Thyroid gland (tissue), 4 donors: ENCODE results near the gene RNF34. TPM values are rescaled to one million over a fixed set of nuclear protein-coding genes. Genes with fewer than 3 reads are reported as not detected.

ENCODE experiments used
- DNase-seq, 2 donors: peaks; one replicate each; pipeline ENCODE4 v3.0.0-alpha.2; 2019
- H3K27ac ChIP-seq, 3 donors: fragments of 200-600 bp; sonication (generic); 1 replicate in 2 of 3; 2 replicates in 1 of 3; pipeline ENCODE4 v1.5.1; 2016 to 2019; ENCODE audit warnings: mild to moderate bottlenecking in 1 of 3, moderate library complexity in 1 of 3
- H3K27me3 ChIP-seq: fragments of 200-600 bp; sonication (generic); one replicate; pipeline ENCODE4 v1.5.1; 2019
- H3K36me3 ChIP-seq, 2 donors: fragments of 200-600 bp; sonication (generic); one replicate each; pipeline ENCODE4 v1.5.1; 2016 to 2019
- H3K4me1 ChIP-seq, 2 donors: fragments of 200-600 bp; sonication (generic); one replicate each; pipeline ENCODE4 v1.5.1; 2017 to 2019
- H3K4me3 ChIP-seq, 3 donors: fragments of 200-600 bp; sonication (generic); replicated peaks in 1 of 3; 1 replicate in 2 of 3; 2 replicates in 1 of 3; pipeline ENCODE4 v1.5.1; 2016; ENCODE audit warnings: mild to moderate bottlenecking in 1 of 3
- H3K9me3 ChIP-seq: fragments of 200-600 bp; sonication (generic); one replicate; pipeline ENCODE4 v1.5.1; 2017
- CTCF ChIP-seq, 6 experiments: fragments of 200-600 bp in 3 of 6; fragments of 450-650 bp in 3 of 6; sonication (generic) in 3 of 6; IDR thresholded peaks; one replicate each; pipeline ENCODE4 v1.5.1; 2016 to 2019; ENCODE audit warnings: antibody characterized with exemption in 6 of 6, mild to moderate bottlenecking in 2 of 6, inconsistent platforms in 1 of 6, moderate library complexity in 1 of 6
- POLR2A ChIP-seq, 2 donors: fragments of 450-650 bp; IDR thresholded peaks; one replicate each; pipeline ENCODE4 v1.6.1; 2017; ENCODE audit warnings: antibody characterized with exemption in 2 of 2, mild to moderate bottlenecking in 2 of 2, moderate library complexity in 1 of 2
- WGBS, 2 donors: methylation state at CpG; one replicate each; pipeline ENCODE4 v1.1.5; 2017; 5-methylcytosine and 5-hydroxymethylcytosine counted together
- intact Hi-C: fragments of 100-400 bp; cut with DNase I; formaldehyde crosslinking; loops from one replicate; pipeline ENCODE4 v1.15.1; 2023
- total RNA-seq, 4 donors: library from RNA; depleted of rRNA; stranded (reverse); fragments of >200 nt; gene quantifications; one replicate each; pipeline ENCODE4 v1.2.3, GENCODE V29; 2016

The RNF34 gene
- total RNA-seq, 4 donors from 2014 or later: 38.7 to 64.0 (median 55.4) TPM

- Histone ChIP-seq H3K9me3 (no peaks in the 10 kb centered on the region), H3K36me3 (no peaks in the 10 kb centered on the region), H3K4me3 (no peak overlapping the region), H3K27ac (no peak overlapping the region), H3K27me3 (no peaks in the 10 kb centered on the region), H3K4me1 (peaks cover 7 to 11% of the 10 kb centered on the region in 2 donors)
- peak; percentile 53 to 60 for DNase-seq
- no peak for TF ChIP-seq POLR2A (IDR thresholded peaks at IDR 0.05)
- no peak for TF ChIP-seq CTCF (IDR thresholded peaks at IDR 0.05)
- 62 to 70% methylated on average over 16 of the region's 16 CpGs for WGBS, 2 donors
- intact Hi-C loops: no loop called here
Observed at GRCh38 chr12:121448771-121449315, 48.9 kb downstream of the RNF34 start.

- Histone ChIP-seq H3K36me3 (no peaks in the 10 kb centered on the region), H3K4me3 (no peak overlapping the region), H3K4me1 (peaks cover 7 to 11% of the 10 kb centered on the region in 2 donors), H3K27ac (no peak overlapping the region), H3K9me3 (no peaks in the 10 kb centered on the region), H3K27me3 (no peaks in the 10 kb centered on the region)
- intact Hi-C loops: no loop called here
- TF ChIP-seq POLR2A (IDR thresholded peaks at IDR 0.05) (no peak), CTCF (IDR thresholded peaks at IDR 0.05) (no peak)
- WGBS, 2 donors: 50 to 65% methylated on average over 4 of the region's 4 CpGs
- DNase-seq: no peak
Observed at GRCh38 chr12:121451961-121452339, 52.0 kb downstream of the RNF34 start.

GRCh38 chr12:121452340-121452984 is 52.5 kb downstream of the RNF34 start:
- Histone ChIP-seq H3K4me3 (no peak overlapping the region), H3K27ac (no peak overlapping the region), H3K27me3 (no peaks in the 10 kb centered on the region), H3K9me3 (no peaks in the 10 kb centered on the region), H3K4me1 (peaks cover 7 to 11% of the 10 kb centered on the region in 2 donors), H3K36me3 (no peaks in the 10 kb centered on the region)
- intact Hi-C loops: no loop called here
- no peak for TF ChIP-seq POLR2A (IDR thresholded peaks at IDR 0.05)
- DNase-seq: no peak
- WGBS, 2 donors: 71 to 90% methylated on average over 28 to 32 of the region's 35 CpGs

GRCh38 chr12:121452985-121453360 is 53.1 kb downstream of the RNF34 start:
- H3K27ac ChIP-seq: no peak overlapping the region
- no peak for TF ChIP-seq CTCF (IDR thresholded peaks at IDR 0.05)
- 95 to 97% methylated on average over 27 to 31 of the region's 39 CpGs for WGBS, 2 donors
- peaks cover 7 to 11% of the 10 kb centered on the region in 2 donors for H3K4me1 ChIP-seq
- H3K9me3 ChIP-seq: no peaks in the 10 kb centered on the region
- no peak overlapping the region for H3K4me3 ChIP-seq
- no peaks in the 10 kb centered on the region for H3K36me3 ChIP-seq
- DNase-seq: no peak
- intact Hi-C loops: no loop called here
- no peaks in the 10 kb centered on the region for H3K27me3 ChIP-seq

- TF ChIP-seq POLR2A (IDR thresholded peaks at IDR 0.05) (no peak), CTCF (IDR thresholded peaks at IDR 0.05) (no peak)
- peaks cover 4 to 9% of the 10 kb centered on the region in 2 donors for H3K4me1 ChIP-seq
- H3K27ac ChIP-seq: no peak overlapping the region
- H3K27me3 ChIP-seq: no peaks in the 10 kb centered on the region
- no peaks in the 10 kb centered on the region for H3K36me3 ChIP-seq
- H3K4me3 ChIP-seq: no peak overlapping the region
- DNase-seq: no peak
- no peaks in the 10 kb centered on the region for H3K9me3 ChIP-seq
- intact Hi-C loops: no loop called here
- 85 to 96% methylated on average over 11 to 18 of the region's 18 CpGs for WGBS, 2 donors
Observed at GRCh38 chr12:121453629-121454028, 53.7 kb downstream of the RNF34 start.
